Endothelial cell of umbilical vein (primary cell): Measurements from ENCODE around the gene PLA2R1.

Experiments used
- CTCF ChIP-seq, 2 donors: IDR thresholded peaks; 1 replicate in 1 of 2; 2 replicates in 1 of 2; pipeline ENCODE4 v1.5.1; 2011; ENCODE audit warnings: low read length in 2 of 2, mild to moderate bottlenecking in 2 of 2, moderate library complexity in 2 of 2, control low read depth in 1 of 2, inconsistent platforms in 1 of 2, low read depth in 1 of 2; ENCODE audit not compliant: insufficient read depth in 1 of 2; ENCODE audit errors: extremely low read depth in 1 of 2
- EZH2 ChIP-seq: IDR thresholded peaks from 2 replicates; pipeline ENCODE4 v1.6.1; 2012; ENCODE audit warnings: borderline replicate concordance, low read depth, mild to moderate bottlenecking, moderate library complexity, low read length, inconsistent platforms; ENCODE audit not compliant: severe bottlenecking

GRCh38 chr2:160061944-160062291, 497 bp downstream of the PLA2R1 start:
- TF ChIP-seq CTCF (IDR thresholded peaks at IDR 0.05; ENCODE audit: extremely low read depth in 1 of 2, insufficient read depth in 1 of 2, low read depth in 1 of 2, low read length in 2 of 2) (no peak), EZH2 (no peak)
